Measurements from ENCODE around the gene CLCN6.

The CLCN6 gene
- 24.4 reads per million, percentile 51 among the genes with 10 or more reads in this experiment for total RNA-seq

GRCh38 chr1:11805422-11806306 lies at the start of gene CLCN6, which contains the start of gene MTHFR:
TSS of gene CLCN6 (plus strand) at chr1:11806191. CDS start at chr1:11806263, 72 bp downstream.
TSS of gene MTHFR (minus strand) at chr1:11805964. CDS start at chr1:11803116, 2,848 bp downstream.
- peak; percentile 98 for DNase-seq

GRCh38 chr1:11757047-11757446 lies 48.9 kb upstream of the CLCN6 start:
- DNase-seq, result no peak

- no peak for DNase-seq
Observed at GRCh38 chr1:11759791-11760190, 46.2 kb upstream of the CLCN6 start.

GRCh38 chr1:11761285-11761684 lies 44.7 kb upstream of the CLCN6 start:
- no peak for DNase-seq

- DNase-seq, result no peak
Observed at GRCh38 chr1:11761988-11762406, 44.0 kb upstream of the CLCN6 start, which contains the start of gene C1orf167. TSS of gene C1orf167 (plus strand) at chr1:11762193. CDS start at chr1:11764401, 2,208 bp downstream.

GRCh38 chr1:11764115-11764514 lies 41.9 kb upstream of the CLCN6 start:
- no peak for DNase-seq

GRCh38 chr1:11764519-11764918 lies 41.5 kb upstream of the CLCN6 start:
- DNase-seq, result no peak

GRCh38 chr1:11765661-11766428 lies 40.1 kb upstream of the CLCN6 start:
- DNase-seq, result no peak

GRCh38 chr1:11766429-11766776 lies 39.6 kb upstream of the CLCN6 start:
- no peak for DNase-seq

- no peak for DNase-seq
Observed at GRCh38 chr1:11767922-11768704, 37.9 kb upstream of the CLCN6 start.

GRCh38 chr1:11768821-11769220 lies 37.2 kb upstream of the CLCN6 start:
- no peak for DNase-seq

GRCh38 chr1:11769274-11769673 lies 36.7 kb upstream of the CLCN6 start:
- DNase-seq, result no peak

- no peak for DNase-seq
Observed at GRCh38 chr1:11770011-11770410, 36.0 kb upstream of the CLCN6 start.

- DNase-seq, result no peak
Observed at GRCh38 chr1:11771481-11772043, 34.4 kb upstream of the CLCN6 start.

GRCh38 chr1:11772458-11772857 lies 33.5 kb upstream of the CLCN6 start:
- DNase-seq, result no peak

GRCh38 chr1:11774753-11775152 lies 31.2 kb upstream of the CLCN6 start:
- DNase-seq, result no peak

- no peak for DNase-seq
Observed at GRCh38 chr1:11777658-11778322, 28.2 kb upstream of the CLCN6 start.

- no peak for DNase-seq
Observed at GRCh38 chr1:11778336-11778735, 27.7 kb upstream of the CLCN6 start.

GRCh38 chr1:11778844-11779623 lies 27.0 kb upstream of the CLCN6 start:
- DNase-seq, result no peak

- DNase-seq, result no peak
Observed at GRCh38 chr1:11779715-11780379, 26.1 kb upstream of the CLCN6 start.

Data from effector CD4-positive, alpha-beta T cell (primary cell).